ENCODE results near the gene ARL2BP.

Gene ARL2BP

DNA sequence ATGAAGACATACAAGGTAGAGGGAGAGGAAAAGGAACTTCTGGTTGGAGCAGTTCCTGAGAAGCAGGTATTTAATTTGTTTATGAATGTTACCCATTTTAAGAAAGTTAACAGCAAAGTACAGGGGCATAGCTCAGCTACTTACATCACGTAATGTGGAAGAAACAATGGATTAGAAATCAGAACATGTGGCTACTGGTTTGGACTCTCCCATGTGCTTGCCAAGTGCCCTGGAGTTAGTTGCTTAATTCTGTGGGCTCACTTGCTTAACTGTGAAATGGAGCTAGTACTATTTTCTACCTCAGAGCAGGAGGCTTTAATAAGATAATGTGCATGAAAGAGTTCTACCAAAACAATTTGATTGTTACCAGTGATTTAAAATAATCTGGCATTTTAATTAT lies 31.6 kb upstream of the ARL2BP start:
- Histone ChIP-seq H3K4me3 (ENCODE audit: low read depth in 1 of 5, low read length in 5 of 5) (no peak overlapping the region), H3K27me3 (ENCODE audit: control insufficient read depth in 5 of 5, insufficient read depth in 4 of 5, low read length in 5 of 5) (no peaks in the 10 kb centered on the region), H3K36me3 (ENCODE audit: control insufficient read depth in 5 of 5, insufficient read depth in 5 of 5, low read length in 5 of 5) (peaks cover 56 to 82% (median 74%) of the 10 kb centered on the region in 5 donors), H3K27ac (ENCODE audit: low read depth, low read length) (no peak overlapping the region), H3K4me1 (ENCODE audit: control insufficient read depth in 5 of 5, insufficient read depth in 5 of 5, low read length in 5 of 5) (no peaks in the 10 kb centered on the region), H3K9ac (ENCODE audit: low read length in 5 of 5) (no peak overlapping the region), H3K9me3 (ENCODE audit: control insufficient read depth in 5 of 5, low read length in 5 of 5) (peaks cover 0 to 20% (median 17%) of the 10 kb centered on the region in 5 donors)

GRCh38 chr16:57216968-57217367 lies 28.1 kb upstream of the ARL2BP start:
- no peaks in the 10 kb centered on the region for H3K4me1 ChIP-seq (ENCODE audit: control insufficient read depth in 5 of 5, insufficient read depth in 5 of 5, low read length in 5 of 5)
- H3K36me3 ChIP-seq (ENCODE audit: control insufficient read depth in 5 of 5, insufficient read depth in 5 of 5, low read length in 5 of 5): peaks cover 65 to 84% (median 76%) of the 10 kb centered on the region in 5 donors
- H3K9ac ChIP-seq (ENCODE audit: low read length in 5 of 5): no peak overlapping the region
- H3K4me3 ChIP-seq (ENCODE audit: low read depth in 1 of 5, low read length in 5 of 5): peak overlapping the region in 3 of 5 donors; percentile 9 to 39 (median 15)
- H3K9me3 ChIP-seq (ENCODE audit: control insufficient read depth in 5 of 5, low read length in 5 of 5): peaks cover 0 to 23% (median 17%) of the 10 kb centered on the region in 5 donors
- H3K27ac ChIP-seq (ENCODE audit: low read depth, low read length): no peak overlapping the region
- H3K27me3 ChIP-seq (ENCODE audit: control insufficient read depth in 5 of 5, insufficient read depth in 4 of 5, low read length in 5 of 5): no peaks in the 10 kb centered on the region

DNA sequence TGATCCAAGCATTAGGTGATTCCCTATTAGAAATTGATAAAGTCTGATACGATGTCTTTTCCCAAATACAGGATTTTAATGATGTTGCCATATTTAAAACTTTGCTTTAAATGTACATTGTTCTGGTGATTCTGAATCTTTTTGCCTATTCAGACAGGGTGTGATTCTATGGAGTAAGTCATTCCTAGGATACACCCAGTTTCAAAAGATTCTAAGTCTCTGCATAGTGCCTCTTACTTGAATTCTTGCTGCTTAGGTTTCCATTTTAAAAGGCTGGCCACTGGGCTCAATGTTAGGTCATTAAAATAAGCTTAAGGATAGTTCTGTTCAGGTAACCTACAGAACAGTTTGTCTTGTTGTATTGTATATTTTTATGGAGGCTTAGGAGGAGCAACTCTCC lies 22.0 kb upstream of the ARL2BP start:
- Histone ChIP-seq H3K27ac (ENCODE audit: low read depth, low read length) (no peak overlapping the region), H3K9ac (ENCODE audit: low read length in 5 of 5) (no peak overlapping the region), H3K4me1 (ENCODE audit: control insufficient read depth in 5 of 5, insufficient read depth in 5 of 5, low read length in 5 of 5) (no peaks in the 10 kb centered on the region), H3K27me3 (ENCODE audit: control insufficient read depth in 5 of 5, insufficient read depth in 4 of 5, low read length in 5 of 5) (no peaks in the 10 kb centered on the region), H3K9me3 (ENCODE audit: control insufficient read depth in 5 of 5, low read length in 5 of 5) (peaks cover 0 to 3% (median 0%) of the 10 kb centered on the region in 5 donors), H3K36me3 (ENCODE audit: control insufficient read depth in 5 of 5, insufficient read depth in 5 of 5, low read length in 5 of 5) (peaks cover 51 to 83% (median 66%) of the 10 kb centered on the region in 5 donors), H3K4me3 (ENCODE audit: low read depth in 1 of 5, low read length in 5 of 5) (no peak overlapping the region)

GRCh38 chr16:57224651-57225335 lies 20.3 kb upstream of the ARL2BP start:
- no peaks in the 10 kb centered on the region for H3K27me3 ChIP-seq (ENCODE audit: control insufficient read depth in 5 of 5, insufficient read depth in 4 of 5, low read length in 5 of 5)
- no peaks in the 10 kb centered on the region for H3K9me3 ChIP-seq (ENCODE audit: control insufficient read depth in 5 of 5, low read length in 5 of 5)
- H3K9ac ChIP-seq (ENCODE audit: low read length in 5 of 5): no peak overlapping the region
- H3K27ac ChIP-seq (ENCODE audit: low read depth, low read length): no peak overlapping the region
- no peak overlapping the region for H3K4me3 ChIP-seq (ENCODE audit: low read depth in 1 of 5, low read length in 5 of 5)
- peaks cover 43 to 84% (median 61%) of the 10 kb centered on the region in 5 donors for H3K36me3 ChIP-seq (ENCODE audit: control insufficient read depth in 5 of 5, insufficient read depth in 5 of 5, low read length in 5 of 5)
- H3K4me1 ChIP-seq (ENCODE audit: control insufficient read depth in 5 of 5, insufficient read depth in 5 of 5, low read length in 5 of 5): no peaks in the 10 kb centered on the region

DNA sequence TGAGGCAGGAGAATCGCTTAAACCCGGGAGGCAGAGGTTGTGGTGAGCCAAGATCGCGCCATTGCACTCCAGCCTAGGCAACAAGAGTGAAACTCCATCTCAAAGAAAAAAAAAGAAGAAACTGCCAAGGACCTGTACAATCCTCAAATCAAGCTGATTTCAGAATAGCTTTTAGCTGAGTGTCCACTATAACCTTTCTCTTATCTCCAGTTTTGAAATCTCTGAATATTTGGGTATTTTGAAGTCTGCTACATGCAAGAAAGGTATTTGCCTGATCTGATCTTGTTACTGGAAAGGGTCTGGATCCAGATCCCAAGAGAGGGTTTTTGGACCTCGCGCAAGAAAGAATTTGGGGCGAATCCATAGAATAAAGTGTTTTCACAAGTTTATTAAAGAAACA lies 19.1 kb upstream of the ARL2BP start:
- Histone ChIP-seq H3K36me3 (ENCODE audit: control insufficient read depth in 5 of 5, insufficient read depth in 5 of 5, low read length in 5 of 5) (peaks cover 42 to 89% (median 64%) of the 10 kb centered on the region in 5 donors), H3K27me3 (ENCODE audit: control insufficient read depth in 5 of 5, insufficient read depth in 4 of 5, low read length in 5 of 5) (no peaks in the 10 kb centered on the region), H3K9me3 (ENCODE audit: control insufficient read depth in 5 of 5, low read length in 5 of 5) (no peaks in the 10 kb centered on the region), H3K4me1 (ENCODE audit: control insufficient read depth in 5 of 5, insufficient read depth in 5 of 5, low read length in 5 of 5) (no peaks in the 10 kb centered on the region), H3K9ac (ENCODE audit: low read length in 5 of 5) (no peak overlapping the region), H3K27ac (ENCODE audit: low read depth, low read length) (no peak overlapping the region), H3K4me3 (ENCODE audit: low read depth in 1 of 5, low read length in 5 of 5) (no peak overlapping the region)

DNA sequence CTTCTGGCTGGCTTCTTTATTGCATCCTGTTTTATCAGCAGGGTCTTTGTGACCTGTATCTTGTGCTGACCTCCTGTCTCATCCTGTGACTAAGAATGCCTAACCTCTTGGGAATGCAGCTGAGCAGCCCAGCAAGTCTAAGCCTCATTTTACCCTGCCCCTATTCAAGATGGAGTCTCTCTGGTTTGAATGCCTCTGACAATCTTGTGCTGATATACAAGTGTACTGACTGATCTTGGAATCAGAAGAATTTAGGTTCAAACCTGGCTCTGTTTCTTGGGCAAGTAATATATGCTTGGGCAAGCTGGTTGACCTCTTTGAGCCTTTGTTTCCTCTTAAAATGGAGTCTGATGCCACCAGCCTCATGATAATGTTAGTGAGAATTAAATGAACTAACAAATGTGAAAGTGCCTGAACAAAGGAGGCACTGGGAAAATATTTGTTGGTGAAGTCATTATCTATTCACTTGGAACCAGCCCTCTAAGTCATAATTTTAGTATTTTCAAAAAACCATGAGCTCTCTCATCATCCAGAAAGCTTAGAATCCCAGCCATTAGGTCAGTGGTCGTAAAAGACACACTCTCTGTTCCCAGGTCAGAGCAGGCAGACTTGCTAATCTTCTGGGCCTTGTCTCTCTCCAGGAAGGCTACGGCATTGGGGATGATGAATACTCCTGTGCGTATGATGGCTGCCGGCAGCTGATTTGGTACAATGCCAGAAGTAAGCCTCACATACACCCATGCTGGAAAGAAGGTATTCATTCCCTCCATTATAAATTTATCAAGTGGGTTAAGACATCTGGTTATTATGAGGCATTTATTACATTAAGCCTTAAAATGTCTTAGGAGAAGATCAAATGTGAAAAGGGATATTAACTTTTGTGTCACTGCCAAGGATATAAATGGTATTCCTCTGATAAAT lies 18.1 kb upstream of the ARL2BP start:
- Histone ChIP-seq H3K36me3 (ENCODE audit: control insufficient read depth in 5 of 5, insufficient read depth in 5 of 5, low read length in 5 of 5) (peaks cover 44 to 89% (median 66%) of the 10 kb centered on the region in 5 donors), H3K4me1 (ENCODE audit: control insufficient read depth in 5 of 5, insufficient read depth in 5 of 5, low read length in 5 of 5) (no peaks in the 10 kb centered on the region), H3K27me3 (ENCODE audit: control insufficient read depth in 5 of 5, insufficient read depth in 4 of 5, low read length in 5 of 5) (no peaks in the 10 kb centered on the region), H3K27ac (ENCODE audit: low read depth, low read length) (no peak overlapping the region), H3K9ac (ENCODE audit: low read length in 5 of 5) (no peak overlapping the region), H3K9me3 (ENCODE audit: control insufficient read depth in 5 of 5, low read length in 5 of 5) (no peaks in the 10 kb centered on the region), H3K4me3 (ENCODE audit: low read depth in 1 of 5, low read length in 5 of 5) (no peak overlapping the region)

GRCh38 chr16:57229079-57229478 lies 16.0 kb upstream of the ARL2BP start:
- no peaks in the 10 kb centered on the region for H3K9me3 ChIP-seq (ENCODE audit: control insufficient read depth in 5 of 5, low read length in 5 of 5)
- H3K4me1 ChIP-seq (ENCODE audit: control insufficient read depth in 5 of 5, insufficient read depth in 5 of 5, low read length in 5 of 5): no peaks in the 10 kb centered on the region
- no peaks in the 10 kb centered on the region for H3K27me3 ChIP-seq (ENCODE audit: control insufficient read depth in 5 of 5, insufficient read depth in 4 of 5, low read length in 5 of 5)
- H3K4me3 ChIP-seq (ENCODE audit: low read depth in 1 of 5, low read length in 5 of 5): no peak overlapping the region
- H3K27ac ChIP-seq (ENCODE audit: low read depth, low read length): no peak overlapping the region
- peaks cover 46 to 94% (median 69%) of the 10 kb centered on the region in 5 donors for H3K36me3 ChIP-seq (ENCODE audit: control insufficient read depth in 5 of 5, insufficient read depth in 5 of 5, low read length in 5 of 5)
- no peak overlapping the region for H3K9ac ChIP-seq (ENCODE audit: low read length in 5 of 5)

GRCh38 chr16:57231821-57232350 lies 13.2 kb upstream of the ARL2BP start:
- Histone ChIP-seq H3K36me3 (ENCODE audit: control insufficient read depth in 5 of 5, insufficient read depth in 5 of 5, low read length in 5 of 5) (peaks cover 53 to 91% (median 68%) of the 10 kb centered on the region in 5 donors), H3K9ac (ENCODE audit: low read length in 5 of 5) (no peak overlapping the region), H3K27ac (ENCODE audit: low read depth, low read length) (no peak overlapping the region)

DNA sequence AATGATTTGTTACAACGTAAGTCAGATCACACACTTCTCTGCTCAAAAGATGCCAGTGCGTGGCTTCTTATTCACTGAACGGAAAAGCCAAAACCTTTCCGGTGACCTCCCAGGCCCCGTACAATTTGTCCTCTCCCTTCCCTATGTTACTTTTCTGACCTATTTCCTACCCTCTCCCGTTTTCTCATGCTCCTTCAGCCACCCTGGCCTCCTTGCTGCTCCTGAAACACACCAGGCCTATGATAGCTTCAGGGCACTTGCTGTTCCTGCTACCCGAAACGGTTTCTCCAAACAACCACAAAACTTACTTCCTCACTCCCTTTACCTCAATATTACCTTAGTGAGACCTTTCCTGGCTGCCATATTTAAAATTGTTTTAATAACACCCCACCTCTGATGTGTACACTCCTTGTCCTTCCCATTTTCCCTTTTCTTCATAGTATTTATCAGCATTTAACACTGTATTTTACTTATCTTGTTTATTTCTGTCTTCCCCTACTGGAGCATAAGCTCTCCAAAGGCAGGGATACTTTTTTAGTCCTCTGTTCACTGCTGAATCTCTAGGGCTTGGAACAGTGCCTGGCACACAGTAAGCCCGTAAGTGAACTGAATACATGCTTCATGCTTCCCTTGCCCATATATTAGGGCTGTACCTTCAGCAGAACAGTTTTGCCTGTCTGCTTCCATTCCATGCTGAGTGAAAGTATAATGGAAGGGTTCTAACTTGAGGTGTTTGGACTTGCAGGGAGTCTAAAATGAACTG lies 10.9 kb upstream of the ARL2BP start:
- no peaks in the 10 kb centered on the region for H3K27me3 ChIP-seq (ENCODE audit: control insufficient read depth in 5 of 5, insufficient read depth in 4 of 5, low read length in 5 of 5)
- no peak overlapping the region for H3K4me3 ChIP-seq (ENCODE audit: low read depth in 1 of 5, low read length in 5 of 5)
- no peaks in the 10 kb centered on the region for H3K9me3 ChIP-seq (ENCODE audit: control insufficient read depth in 5 of 5, low read length in 5 of 5)
- H3K27ac ChIP-seq (ENCODE audit: low read depth, low read length): no peak overlapping the region
- H3K36me3 ChIP-seq (ENCODE audit: control insufficient read depth in 5 of 5, insufficient read depth in 5 of 5, low read length in 5 of 5): peaks cover 46 to 79% (median 54%) of the 10 kb centered on the region in 5 donors
- H3K9ac ChIP-seq (ENCODE audit: low read length in 5 of 5): no peak overlapping the region
- peaks cover 0 to 8% (median 6%) of the 10 kb centered on the region in 5 donors for H3K4me1 ChIP-seq (ENCODE audit: control insufficient read depth in 5 of 5, insufficient read depth in 5 of 5, low read length in 5 of 5)

More at GRCh38 chr16:57231821-57232350, 13.2 kb upstream of the ARL2BP start:
- Histone ChIP-seq H3K4me3 (ENCODE audit: low read depth in 1 of 5, low read length in 5 of 5) (no peak overlapping the region), H3K4me1 (ENCODE audit: control insufficient read depth in 5 of 5, insufficient read depth in 5 of 5, low read length in 5 of 5) (no peaks in the 10 kb centered on the region), H3K9me3 (ENCODE audit: control insufficient read depth in 5 of 5, low read length in 5 of 5) (no peaks in the 10 kb centered on the region), H3K27me3 (ENCODE audit: control insufficient read depth in 5 of 5, insufficient read depth in 4 of 5, low read length in 5 of 5) (no peaks in the 10 kb centered on the region)
